GM12878 (cell line): ENCODE results near the gene SYNGR2. TPM values are rescaled to one million over a fixed set of nuclear protein-coding genes. Genes with fewer than 3 reads are reported as not detected.

Source experiments
- ATAC-seq: fragments of 200-7000 bp; cut with Tn5 transposase; 3 replicates; pipeline ENCODE4 v1.9.1; 2020; ENCODE audit warnings: mild to moderate bottlenecking, moderate library complexity
- BruUV-seq: library from RNA; stranded (reverse); fragments of 400-500 nt; replicated peaks from 2 replicates; lab custom pipeline; 2021; lab: Mats Ljungman, UMichigan
- CTCF ChIA-PET: fragments of 300-600 bp; sonication (Branson Sonifier 250); formaldehyde crosslinking; extraction: SDS; loops from one replicate; lab custom pipeline; 2021; ENCODE audit warnings: inconsistent platforms; lab: Yijun Ruan, JAX
- POLR2A ChIA-PET: fragments of 350-600 bp; formaldehyde crosslinking; extraction: SDS; loops from one replicate; lab custom pipeline; 2021; ENCODE audit warnings: inconsistent platforms; lab: Charles Lee
- RAD21 ChIA-PET: fragments of 300-600 bp; sonication (Branson Sonifier 250); formaldehyde crosslinking; loops from one replicate; lab custom pipeline; 2023; ENCODE audit warnings: antibody characterized with exemption; ENCODE audit not compliant: unreplicated experiment; lab: Charles Lee
- SMC1A ChIA-PET: fragments of 300-600 bp; sonication (Branson Sonifier 250); formaldehyde crosslinking; loops from one replicate; lab custom pipeline; 2023; ENCODE audit not compliant: unreplicated experiment, uncharacterized antibody; lab: Charles Lee
- DNase-seq: peaks from one replicate; pipeline ENCODE4 v3.0.0-alpha.2; 2011; ENCODE audit warnings: low read depth, low spot score
- FAIRE-seq: peaks from 3 replicates; lab custom pipeline; 2011; peaks lifted over from hg19 to GRCh38; lab: Jason Lieb, UNC
- H2AFZ ChIP-seq: 2 replicates; pipeline ENCODE4 v1.6.0; 2011; ENCODE audit warnings: low read depth, low read length, control low read depth; ENCODE audit not compliant: control insufficient read depth
- H3K27ac ChIP-seq: 2 replicates; pipeline ENCODE4 v1.5.1; 2011; ENCODE audit warnings: control low read depth; ENCODE audit not compliant: control insufficient read depth, insufficient read depth
- H3K27me3 ChIP-seq, 2 experiments: replicated peaks in 1 of 2; 2 replicates each; pipeline versions ENCODE4 v1.6.0 to v1.6.1; 2011; ENCODE audit warnings: low read length in 1 of 2; ENCODE audit not compliant: control insufficient read depth in 2 of 2, insufficient read depth in 2 of 2
- H3K36me3 ChIP-seq, 2 experiments: 2 replicates each; pipeline ENCODE4 v1.5.1; 2011; ENCODE audit warnings: low read length in 1 of 2; ENCODE audit not compliant: control insufficient read depth in 2 of 2, insufficient read depth in 2 of 2
- H3K4me1 ChIP-seq: 2 replicates; pipeline ENCODE4 v1.6.1; 2011; ENCODE audit warnings: mild to moderate bottlenecking, low read length, moderate library complexity, mixed read lengths; ENCODE audit not compliant: control insufficient read depth, insufficient read depth
- H3K4me2 ChIP-seq: 2 replicates; pipeline ENCODE4 v1.6.0; 2011; ENCODE audit warnings: control low read depth; ENCODE audit not compliant: control insufficient read depth, insufficient read depth
- H3K4me3 ChIP-seq: fragments of 200-600 bp; sonication (generic); 2 replicates; pipeline ENCODE4 v1.5.1; 2016
- H3K79me2 ChIP-seq: 2 replicates; pipeline ENCODE4 v1.6.0; 2011; ENCODE audit warnings: low read length; ENCODE audit not compliant: control insufficient read depth, insufficient read depth
- H3K9ac ChIP-seq: 2 replicates; pipeline ENCODE4 v1.8.0; 2011; ENCODE audit warnings: low read length, control low read depth, mixed read lengths; ENCODE audit not compliant: control insufficient read depth, insufficient read depth
- H3K9me3 ChIP-seq: replicated peaks from 3 replicates; pipeline ENCODE4 v1.5.1; 2011; ENCODE audit warnings: mild to moderate bottlenecking, low read length; ENCODE audit not compliant: control insufficient read depth, insufficient read depth
- H4K20me1 ChIP-seq: 2 replicates; pipeline ENCODE4 v1.6.0; 2011; ENCODE audit not compliant: control insufficient read depth, insufficient read depth
- CEBPB ChIP-seq, 2 experiments: fragments of 150-350 bp in 1 of 2; IDR thresholded peaks; 2 replicates each; pipeline ENCODE4 v1.6.1; 2012 to 2014; ENCODE audit warnings: low read depth in 2 of 2, low read length in 2 of 2, borderline replicate concordance in 1 of 2, inconsistent platforms in 1 of 2
- E2F8 ChIP-seq: fragments of 450-650 bp; IDR thresholded peaks from 2 replicates; pipeline ENCODE4 v1.6.1; 2018; ENCODE audit warnings: mild to moderate bottlenecking, low read depth, moderate library complexity; ENCODE audit not compliant: partially characterized antibody
- EGR1 ChIP-seq, 2 experiments: IDR thresholded peaks; 1 replicate in 1 of 2; 2 replicates in 1 of 2; pipeline ENCODE4 v1.6.1; 2011 to 2012; ENCODE audit warnings: low read depth in 2 of 2, low read length in 2 of 2, borderline replicate concordance in 1 of 2, mild to moderate bottlenecking in 1 of 2, moderate library complexity in 1 of 2
- KAT2A ChIP-seq: conservative IDR thresholded peaks from 2 replicates; pipeline ENCODE4 v1.6.1; 2011; ENCODE audit warnings: low read depth, low read length; ENCODE audit not compliant: control insufficient read depth
- KDM1A ChIP-seq: fragments of 200-600 bp; sonication (generic); IDR thresholded peaks from 2 replicates; pipeline ENCODE4 v1.6.1; 2016; ENCODE audit warnings: borderline replicate concordance
- SIN3A ChIP-seq: IDR thresholded peaks from 2 replicates; pipeline ENCODE4 v1.6.1; 2012; ENCODE audit warnings: low read depth, low read length, improper control_type of control experiment
- TBL1XR1 ChIP-seq: IDR thresholded peaks from 2 replicates; pipeline ENCODE4 v1.6.1; 2012; ENCODE audit warnings: low read depth, low read length, improper control_type of control experiment
- TCF7 ChIP-seq: IDR thresholded peaks from 2 replicates; pipeline ENCODE4 v1.6.1; 2014; ENCODE audit warnings: antibody characterized with exemption, borderline replicate concordance
- ZNF217 ChIP-seq: fragments of 450-650 bp; IDR thresholded peaks from 2 replicates; pipeline ENCODE4 v1.6.1; 2017; ENCODE audit warnings: antibody characterized with exemption, mild to moderate bottlenecking
- WGBS: methylation state at CpG from one replicate; pipeline ENCODE4 v1.1.6; 2016; ENCODE audit warnings: low lambda C conversion rate; ENCODE audit not compliant: insufficient replicate concordance, insufficient coverage; ENCODE audit errors: missing lambda C conversion rate; 5-methylcytosine and 5-hydroxymethylcytosine counted together
- in situ Hi-C: fragments of 300-500 bp; cut with MboI; formaldehyde crosslinking; loops from 9 replicates; pipeline ENCODE4 v1.14.3; 2018; ENCODE audit warnings: mixed read lengths
- intact Hi-C: fragments of 100-400 bp; cut with micrococcal nuclease; formaldehyde crosslinking; loops from one replicate; pipeline ENCODE4 v1.14.2; 2022; ENCODE audit not compliant: unreplicated experiment
- polyA plus RNA-seq, 11 experiments: library from polyadenylated mRNA; depleted of rRNA in 4 of 11; unstranded in 6 of 11; stranded (reverse) in 5 of 11; fragments of >200 nt; fragmentation: Nextera tagmentation in 4 of 11; fragmentation: Illumina TruSeq in 1 of 11; extraction: Ambion mirVana in 4 of 11; extraction: Trizol in 1 of 11; gene quantifications; 1 replicate in 1 of 11; 2 replicates in 10 of 11; pipeline versions ENCODE4 v1.2.1 to v1.2.3, GENCODE V29; 2011 to 2016; ENCODE audit warnings: inconsistent platforms in 2 of 11, missing spikeins in 2 of 11, low read depth in 1 of 11
- total RNA-seq, 4 experiments: library from RNA; depleted of rRNA in 3 of 4; stranded (reverse); fragments of >200 nt in 3 of 4; fragmentation: Illumina TruSeq in 1 of 4; extraction: Trizol in 1 of 4; gene quantifications; 2 replicates each; pipeline versions ENCODE4 v1.2.1 to v1.2.3, GENCODE V29; 2013 to 2021
- TF ChIP-seq, protein P1 (sequence below): fragments of 450-650 bp; formaldehyde crosslinking; IDR thresholded peaks from 2 replicates; pipeline ENCODE4 v1.4.0; 2022; ENCODE audit warnings: mild to moderate bottlenecking, moderate library complexity
- TF ChIP-seq, protein P2 (sequence below): IDR thresholded peaks from 2 replicates; pipeline ENCODE4 v1.6.1; 2012; ENCODE audit warnings: mild to moderate bottlenecking, low read depth, low read length

Gene SYNGR2
- total and polyA plus RNA-seq, 10 of the 15 experiments (the other 5 are each of a cell fraction or from before 2014, with no cell fraction given) = 4.4 to 529 (median 261) TPM

GRCh38 chr17:78154903-78155811, 13.2 kb upstream of the SYNGR2 start:
- Histone ChIP-seq H3K4me3 (no peak overlapping the region), H3K27ac (peak overlapping the region; percentile 93), H3K4me2 (peak overlapping the region; percentile 69), H3K36me3 (no peaks in the 10 kb centered on the region), H3K27me3 (no peaks in the 10 kb centered on the region), H3K79me2 (no peaks in the 10 kb centered on the region; the same call in 1 of the 2 replicates), H4K20me1 (no peaks in the 10 kb centered on the region), H3K9me3 (no peaks in the 10 kb centered on the region), H3K9ac (peak overlapping the region; percentile 69), H3K4me1 (peaks cover 64% of the 10 kb centered on the region), H2AFZ (peak overlapping the region; percentile 20)
- FAIRE-seq = peak; percentile 98
- POLR2A ChIA-PET = interaction anchor here (0.6 to 2.6 kb wide), 12 partner anchors 9 to 658 kb away, joined by 3 to 14 read pairs (median 5); partner anchors contain the start of genes C17orf99, TMC6 and TMC8
- WGBS = 15% methylated on average over 11 of the region's 11 CpGs
- DNase-seq = peak; percentile 97
- BruUV-seq = no TSS peak
- intact Hi-C loops (loop anchor here (2.0 to 10.0 kb wide), 2 partner anchors 14 to 710 kb away; partner anchors contain the start of gene SYNGR2), in situ Hi-C loops (loop anchor here (10.0 to 25.0 kb wide), 2 partner anchors 700 to 1893 kb away; partner anchors contain the start of gene UBALD2)
- CTCF ChIA-PET = interaction anchor here (1.0 to 1.4 kb wide), 3 partner anchors 14 to 21 kb away, joined by 3 to 4 read pairs (median 4); no protein-coding TSS in a partner anchor
- RAD21 ChIA-PET = interaction anchor here (0.6 to 3.8 kb wide), 6 partner anchors 10 to 27 kb away, joined by 3 to 29 read pairs (median 8); partner anchors contain the start of gene C17orf99
- SMC1A ChIA-PET = interaction anchor here (0.6 to 1.7 kb wide), 7 partner anchors 11 to 69 kb away, joined by 3 to 5 read pairs (median 3); partner anchors contain the start of gene SYNGR2
- ATAC-seq = peak; percentile 80
- TF ChIP-seq SIN3A (no peak), ZNF217 (no peak), CEBPB (IDR thresholded peaks at IDR 0.05; ENCODE audit: borderline replicate concordance in 1 of 2, low read depth in 2 of 2, low read length in 2 of 2) (no peak), TBL1XR1 (peak; percentile 83; the same call in 1 of the 2 replicates), E2F8 (peak; percentile 69), TCF7 (no peak), EGR1 (IDR thresholded peaks at IDR 0.05; ENCODE audit: borderline replicate concordance in 1 of 2, low read depth in 2 of 2, low read length in 2 of 2) (no peak), KAT2A (no peak), KDM1A (no peak)
- TF ChIP-seq, protein P1, sequence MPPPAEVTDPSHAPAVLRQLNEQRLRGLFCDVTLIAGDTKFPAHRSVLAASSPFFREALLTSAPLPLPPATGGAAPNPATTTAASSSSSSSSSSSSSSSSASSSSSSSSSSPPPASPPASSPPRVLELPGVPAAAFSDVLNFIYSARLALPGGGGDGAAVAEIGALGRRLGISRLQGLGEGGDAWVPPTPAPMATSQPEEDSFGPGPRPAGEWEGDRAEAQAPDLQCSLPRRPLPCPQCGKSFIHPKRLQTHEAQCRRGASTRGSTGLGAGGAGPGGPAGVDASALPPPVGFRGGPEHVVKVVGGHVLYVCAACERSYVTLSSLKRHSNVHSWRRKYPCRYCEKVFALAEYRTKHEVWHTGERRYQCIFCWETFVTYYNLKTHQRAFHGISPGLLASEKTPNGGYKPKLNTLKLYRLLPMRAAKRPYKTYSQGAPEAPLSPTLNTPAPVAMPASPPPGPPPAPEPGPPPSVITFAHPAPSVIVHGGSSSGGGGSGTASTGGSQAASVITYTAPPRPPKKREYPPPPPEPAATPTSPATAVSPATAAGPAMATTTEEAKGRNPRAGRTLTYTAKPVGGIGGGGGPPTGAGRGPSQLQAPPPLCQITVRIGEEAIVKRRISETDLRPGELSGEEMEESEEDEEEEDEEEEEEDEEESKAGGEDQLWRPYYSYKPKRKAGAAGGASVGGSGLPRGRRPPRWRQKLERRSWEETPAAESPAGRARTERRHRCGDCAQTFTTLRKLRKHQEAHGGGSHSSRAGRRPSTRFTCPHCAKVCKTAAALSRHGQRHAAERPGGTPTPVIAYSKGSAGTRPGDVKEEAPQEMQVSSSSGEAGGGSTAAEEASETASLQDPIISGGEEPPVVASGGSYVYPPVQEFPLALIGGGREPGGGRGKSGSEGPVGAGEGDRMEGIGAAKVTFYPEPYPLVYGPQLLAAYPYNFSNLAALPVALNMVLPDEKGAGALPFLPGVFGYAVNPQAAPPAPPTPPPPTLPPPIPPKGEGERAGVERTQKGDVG (CRISPR knock-in tag) = no peak
- TF ChIP-seq, protein P2, sequence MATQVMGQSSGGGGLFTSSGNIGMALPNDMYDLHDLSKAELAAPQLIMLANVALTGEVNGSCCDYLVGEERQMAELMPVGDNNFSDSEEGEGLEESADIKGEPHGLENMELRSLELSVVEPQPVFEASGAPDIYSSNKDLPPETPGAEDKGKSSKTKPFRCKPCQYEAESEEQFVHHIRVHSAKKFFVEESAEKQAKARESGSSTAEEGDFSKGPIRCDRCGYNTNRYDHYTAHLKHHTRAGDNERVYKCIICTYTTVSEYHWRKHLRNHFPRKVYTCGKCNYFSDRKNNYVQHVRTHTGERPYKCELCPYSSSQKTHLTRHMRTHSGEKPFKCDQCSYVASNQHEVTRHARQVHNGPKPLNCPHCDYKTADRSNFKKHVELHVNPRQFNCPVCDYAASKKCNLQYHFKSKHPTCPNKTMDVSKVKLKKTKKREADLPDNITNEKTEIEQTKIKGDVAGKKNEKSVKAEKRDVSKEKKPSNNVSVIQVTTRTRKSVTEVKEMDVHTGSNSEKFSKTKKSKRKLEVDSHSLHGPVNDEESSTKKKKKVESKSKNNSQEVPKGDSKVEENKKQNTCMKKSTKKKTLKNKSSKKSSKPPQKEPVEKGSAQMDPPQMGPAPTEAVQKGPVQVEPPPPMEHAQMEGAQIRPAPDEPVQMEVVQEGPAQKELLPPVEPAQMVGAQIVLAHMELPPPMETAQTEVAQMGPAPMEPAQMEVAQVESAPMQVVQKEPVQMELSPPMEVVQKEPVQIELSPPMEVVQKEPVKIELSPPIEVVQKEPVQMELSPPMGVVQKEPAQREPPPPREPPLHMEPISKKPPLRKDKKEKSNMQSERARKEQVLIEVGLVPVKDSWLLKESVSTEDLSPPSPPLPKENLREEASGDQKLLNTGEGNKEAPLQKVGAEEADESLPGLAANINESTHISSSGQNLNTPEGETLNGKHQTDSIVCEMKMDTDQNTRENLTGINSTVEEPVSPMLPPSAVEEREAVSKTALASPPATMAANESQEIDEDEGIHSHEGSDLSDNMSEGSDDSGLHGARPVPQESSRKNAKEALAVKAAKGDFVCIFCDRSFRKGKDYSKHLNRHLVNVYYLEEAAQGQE = no peak
